CD4-positive, alpha-beta T cell treated with Interleukin-10 for 1 hour (primary cell): ENCODE measurements around the gene OR5L1.

Experiments used
- DNase-seq: peaks from one replicate; pipeline ENCODE4 v3.0.0-alpha.2; 2020

Gene OR5L1

DNA sequence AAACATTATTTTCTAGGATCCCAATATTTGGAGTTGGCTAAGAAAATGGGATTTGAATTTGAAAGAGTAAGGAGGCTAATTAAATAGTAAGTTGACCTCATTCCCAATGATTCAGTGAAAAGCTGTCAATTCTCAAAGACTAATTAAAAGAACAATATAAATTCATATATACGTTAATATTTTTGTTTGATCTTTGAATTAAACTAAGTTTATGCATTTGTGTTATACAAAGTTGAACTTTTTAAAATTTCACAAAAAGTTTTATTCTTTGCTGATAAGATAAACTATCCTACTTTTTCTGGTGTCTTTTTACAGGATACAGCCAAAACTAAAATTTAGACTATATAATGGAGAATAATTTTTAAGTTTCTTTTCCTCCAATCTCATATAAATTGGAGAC lies at the start of gene OR5L1:
OR5L1 (plus strand) TSS at position 301 of the 400 bp plus-strand sequence. CDS start 100 bp downstream, outside the sequence.
- no peak for DNase-seq

DNA sequence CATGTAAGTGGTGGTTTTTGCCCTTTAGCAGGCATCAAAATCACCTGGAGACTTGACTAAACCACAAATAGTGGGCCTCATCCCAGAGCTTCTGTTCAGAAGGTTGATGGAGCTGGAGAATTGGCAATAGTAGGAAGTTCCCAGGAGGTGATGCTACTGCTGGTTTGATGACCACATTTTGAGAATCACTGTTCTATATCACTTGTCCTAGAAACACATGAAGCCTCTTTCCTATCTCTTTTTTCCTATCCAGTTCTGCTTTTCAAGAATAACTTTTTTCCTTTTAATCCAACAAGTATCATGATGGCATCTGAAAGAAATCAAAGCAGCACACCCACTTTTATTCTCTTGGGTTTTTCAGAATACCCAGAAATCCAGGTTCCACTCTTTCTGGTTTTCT lies 38.0 kb upstream of the OR5L1 start, which contains the start of gene OR5D13:
OR5D13 (plus strand) TSS at position 301 of the 400 bp plus-strand sequence; CDS start at position 301, 0 bp downstream.
- no peak for DNase-seq

DNA sequence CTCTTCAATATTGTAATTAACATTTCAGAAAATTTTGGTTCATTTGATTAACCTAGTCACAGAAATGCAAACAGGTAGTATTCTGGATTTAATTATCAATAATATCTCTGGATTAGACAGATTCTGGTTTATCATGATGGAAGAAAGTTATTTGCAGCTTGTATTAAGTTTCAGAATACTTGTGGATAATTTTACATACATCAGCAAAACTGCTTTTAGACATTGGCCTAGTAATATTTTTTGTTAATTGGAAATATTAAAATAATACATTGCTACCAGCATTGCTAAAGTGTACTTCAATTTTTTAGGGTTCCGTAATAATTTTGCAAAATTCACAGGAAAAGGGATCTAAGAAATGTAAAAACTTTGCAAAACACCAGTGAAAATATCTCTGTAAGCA lies 19.6 kb upstream of the OR5L1 start:
- no peak for DNase-seq

DNA sequence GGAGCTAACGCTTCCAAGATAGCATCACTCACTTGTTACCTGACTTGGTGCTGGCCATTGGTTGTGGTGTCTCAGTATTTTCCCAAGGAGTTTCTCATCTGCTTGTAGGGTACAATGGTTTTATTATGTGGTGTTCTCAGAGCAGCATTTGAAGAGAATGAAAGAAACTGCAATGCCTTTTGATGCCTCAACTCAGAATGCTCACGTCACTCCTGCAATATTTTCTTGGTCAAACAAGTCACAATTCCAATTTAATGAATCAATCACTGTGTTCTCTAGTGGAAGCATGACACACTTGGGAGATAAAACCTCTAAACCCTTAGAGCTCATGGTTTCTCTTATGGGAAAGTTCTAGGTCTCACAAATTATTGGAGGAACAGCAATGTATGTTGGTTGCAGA lies 17.8 kb upstream of the OR5L1 start:
- DNase-seq, result no peak

DNA sequence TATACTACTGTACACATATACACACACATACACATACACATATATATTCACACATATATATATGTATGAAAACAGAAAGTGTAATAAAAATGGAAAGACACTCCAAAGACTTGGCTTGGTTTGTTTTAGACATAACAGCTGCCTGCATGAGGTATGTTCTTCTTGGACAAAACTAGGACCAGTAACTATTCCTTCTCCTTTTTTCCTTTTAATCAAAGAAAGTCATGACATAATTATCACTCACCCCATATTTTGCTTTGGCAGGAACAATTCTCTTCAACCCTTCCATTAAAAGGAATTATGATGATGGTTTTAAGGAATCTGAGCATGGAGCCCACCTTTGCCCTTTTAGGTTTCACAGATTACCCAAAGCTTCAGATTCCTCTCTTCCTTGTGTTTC lies 15.9 kb upstream of the OR5L1 start, which contains the start of gene OR5D14:
OR5D14 (plus strand) TSS at position 301 of the 400 bp plus-strand sequence; CDS start at position 301, 0 bp downstream.
- no peak for DNase-seq

DNA sequence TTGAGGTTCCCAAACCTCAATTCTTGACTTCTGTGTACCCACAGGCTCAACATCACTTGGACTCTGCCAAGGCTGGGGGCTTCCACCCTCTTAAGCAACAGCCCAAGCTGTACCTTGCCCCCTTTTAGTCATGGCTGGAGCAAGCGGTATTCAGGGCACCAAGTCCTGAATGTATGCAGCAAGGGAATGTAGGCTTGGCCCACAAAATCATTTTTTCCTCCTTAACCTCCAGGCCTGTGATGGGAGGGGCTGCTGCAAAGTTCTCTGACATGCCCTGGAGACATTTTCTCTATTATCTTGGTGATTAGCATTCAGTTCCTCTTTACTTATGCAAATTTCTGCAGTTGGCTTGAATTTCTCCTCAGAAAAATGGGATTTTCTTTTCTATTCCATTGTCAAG lies 4.9 kb upstream of the OR5L1 start:
- no peak for DNase-seq

DNA sequence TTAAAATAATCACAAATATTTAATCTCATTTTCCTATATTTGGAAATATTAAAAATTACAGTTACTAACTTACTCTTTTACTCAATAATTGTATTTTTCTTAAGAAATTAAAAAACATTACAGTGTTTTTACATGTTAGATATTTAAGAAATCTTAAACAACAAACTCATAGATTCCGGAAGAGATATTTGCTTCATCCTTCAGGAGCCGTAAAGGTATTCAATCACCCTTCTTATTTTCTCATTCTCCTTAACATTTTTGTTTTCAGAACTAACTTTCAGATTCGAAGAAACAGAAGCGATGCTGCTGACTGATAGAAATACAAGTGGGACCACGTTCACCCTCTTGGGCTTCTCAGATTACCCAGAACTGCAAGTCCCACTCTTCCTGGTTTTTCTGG lies 8.2 kb downstream of the OR5L1 start, which contains the start of gene OR5D18:
OR5D18 (plus strand) TSS at position 301 of the 400 bp plus-strand sequence; CDS start at position 301, 0 bp downstream.
- DNase-seq, result no peak

DNA sequence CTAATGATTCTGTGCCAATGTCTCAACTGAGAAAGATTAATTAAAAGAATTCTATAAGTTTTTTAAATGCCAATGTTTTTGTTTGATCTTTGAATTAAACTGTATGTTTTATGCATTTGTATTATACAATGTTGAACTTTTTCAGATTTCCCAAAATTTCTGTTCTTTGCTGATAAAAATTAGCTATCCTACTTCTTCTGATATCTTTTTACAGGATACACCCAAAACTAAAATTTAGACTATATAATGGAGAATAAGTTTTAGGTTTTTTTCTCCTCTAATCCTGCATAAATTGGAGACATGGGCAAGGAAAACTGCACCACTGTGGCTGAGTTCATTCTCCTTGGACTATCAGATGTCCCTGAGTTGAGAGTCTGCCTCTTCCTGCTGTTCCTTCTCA lies 15.8 kb downstream of the OR5L1 start, which contains the start of gene OR5L2:
OR5L2 (plus strand) TSS at position 301 of the 400 bp plus-strand sequence; CDS start at position 301, 0 bp downstream.
- DNase-seq, result no peak

DNA sequence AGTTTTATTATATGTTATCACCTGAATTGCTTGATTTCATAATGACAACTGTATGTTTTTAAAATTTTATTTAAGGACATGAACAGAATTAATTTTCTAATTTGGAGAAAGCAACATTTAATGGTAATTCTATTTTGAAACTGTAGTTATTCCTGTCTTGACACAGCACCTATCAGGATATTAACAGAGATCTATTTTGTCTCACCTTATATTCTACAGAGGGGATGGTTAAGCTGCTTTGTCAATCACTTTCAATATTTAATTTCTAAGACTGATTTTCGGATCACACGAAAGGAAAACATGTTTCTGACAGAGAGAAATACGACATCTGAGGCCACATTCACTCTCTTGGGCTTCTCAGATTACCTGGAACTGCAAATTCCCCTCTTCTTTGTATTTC lies 27.3 kb downstream of the OR5L1 start, which contains the start of gene OR5D16:
OR5D16 (plus strand) TSS at position 301 of the 400 bp plus-strand sequence; CDS start at position 301, 0 bp downstream.
- DNase-seq, result no peak

DNA sequence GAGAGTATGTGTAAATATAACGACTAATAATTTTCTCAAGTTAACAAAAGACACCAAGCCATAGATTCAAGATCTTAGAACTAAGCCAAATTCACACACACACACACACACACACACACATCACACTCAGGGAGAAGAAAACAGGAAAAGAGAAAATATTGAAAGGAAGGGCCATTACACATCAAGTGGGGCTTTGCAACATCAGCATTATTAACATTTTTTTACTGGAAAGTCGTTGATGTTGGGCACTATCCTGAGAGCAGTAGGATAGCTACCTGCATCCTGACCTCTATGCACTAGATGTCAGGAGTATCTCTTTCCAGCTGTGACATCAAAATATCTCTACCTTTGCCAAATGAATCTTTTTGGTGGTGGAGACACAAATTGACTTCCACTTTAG lies 36.3 kb downstream of the OR5L1 start:
- DNase-seq, result no peak

DNA sequence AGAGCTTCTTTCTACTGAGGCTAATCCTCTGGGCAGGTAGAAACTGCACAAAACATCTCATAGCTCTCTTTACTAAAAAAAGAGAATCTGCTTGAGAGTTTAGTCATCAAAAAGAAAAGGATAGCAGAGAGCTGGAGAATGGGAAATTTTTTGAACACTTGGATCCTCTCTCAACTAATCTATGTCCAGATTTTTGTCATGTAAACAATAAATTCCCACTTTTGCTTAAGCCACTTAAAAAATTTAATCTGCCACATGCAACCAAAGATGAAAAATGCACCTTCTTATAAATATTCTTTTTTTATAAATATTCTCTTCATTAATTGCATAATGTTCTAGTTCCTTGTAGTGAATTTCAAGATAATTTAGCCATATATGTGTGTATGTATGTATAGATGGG lies 37.9 kb downstream of the OR5L1 start:
- no peak for DNase-seq

DNA sequence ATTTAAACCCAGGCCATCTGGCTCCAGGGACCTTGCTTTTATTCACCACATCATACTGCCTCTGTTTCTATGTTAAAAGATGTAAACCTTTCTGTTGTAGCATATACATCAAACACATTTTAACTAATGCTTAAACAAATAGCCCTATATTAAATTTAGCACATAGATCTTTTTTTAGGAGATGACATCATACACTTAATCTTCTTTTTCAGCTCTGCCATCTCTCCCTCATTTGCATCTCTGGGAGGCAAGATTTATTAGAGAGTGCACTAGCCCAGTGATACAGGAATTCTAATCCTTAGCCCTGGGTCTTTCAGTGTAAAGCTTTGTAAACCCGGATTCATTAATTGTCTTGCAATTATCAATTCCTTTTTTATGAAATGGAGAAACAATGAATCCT lies 41.0 kb downstream of the OR5L1 start:
- no peak for DNase-seq

DNA sequence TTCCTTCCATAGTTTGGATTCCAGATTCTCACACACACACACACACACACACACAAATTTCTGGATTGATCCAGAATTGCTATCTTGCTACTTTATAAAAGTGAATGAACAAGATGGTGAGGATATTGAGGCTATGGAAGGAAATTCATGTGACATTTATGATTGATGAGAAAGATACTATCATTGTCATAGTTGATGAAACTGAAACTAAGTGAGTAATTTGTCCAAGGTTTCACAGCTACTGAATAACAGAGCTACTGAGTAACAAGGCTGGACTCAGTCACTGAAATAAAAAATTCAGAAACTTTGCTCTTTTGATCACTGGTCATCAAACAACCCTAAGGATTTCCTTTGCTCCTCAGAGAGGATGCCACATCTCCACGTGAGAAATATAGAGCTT lies 43.5 kb downstream of the OR5L1 start:
- no peak for DNase-seq
